ENCODE results near the gene APBA3. TPM values are rescaled to one million over a fixed set of nuclear protein-coding genes. Genes with fewer than 3 reads are reported as not detected.

APBA3 gene
- total RNA-seq, 1 donor from 2014 or later: 33.5 TPM

- DNase-seq: no peak
Measured at GRCh38 chr19:3785938-3786824, 24.7 kb upstream of the APBA3 start, which contains the start of gene MATK. Gene MATK (minus strand): TSS chr19:3786381. CDS start chr19:3785135, 1,246 bp downstream.

GRCh38 chr19:3785451-3785937, 24.0 kb upstream of the APBA3 start:
- no peak for DNase-seq

GRCh38 chr19:3784607-3785450, 23.3 kb upstream of the APBA3 start:
- no peak for DNase-seq

- peak; percentile 22 for DNase-seq
Measured at GRCh38 chr19:3783660-3784584, 22.4 kb upstream of the APBA3 start.

GRCh38 chr19:3782903-3783302, 21.4 kb upstream of the APBA3 start:
- no peak for DNase-seq

- no peak for DNase-seq
Measured at GRCh38 chr19:3782330-3782729, 20.8 kb upstream of the APBA3 start.

- DNase-seq: no peak
Measured at GRCh38 chr19:3781603-3782002, 20.1 kb upstream of the APBA3 start.

GRCh38 chr19:3780786-3781304, 19.4 kb upstream of the APBA3 start:
- DNase-seq: no peak

GRCh38 chr19:3778899-3779723, 17.6 kb upstream of the APBA3 start:
- no peak for DNase-seq

- DNase-seq: no peak
Measured at GRCh38 chr19:3778104-3778867, 16.8 kb upstream of the APBA3 start.

GRCh38 chr19:3776479-3777040, 15.1 kb upstream of the APBA3 start:
- no peak for DNase-seq

GRCh38 chr19:3775831-3776230, 14.3 kb upstream of the APBA3 start:
- no peak for DNase-seq

GRCh38 chr19:3775374-3775711, 13.9 kb upstream of the APBA3 start:
- no peak for DNase-seq

- DNase-seq: no peak
Measured at GRCh38 chr19:3774621-3775373, 13.3 kb upstream of the APBA3 start.

- DNase-seq: no peak
Measured at GRCh38 chr19:3773814-3774515, 12.5 kb upstream of the APBA3 start.

GRCh38 chr19:3771906-3772455, 10.5 kb upstream of the APBA3 start, which contains the start of gene RAX2:
Gene RAX2 (minus strand): TSS chr19:3772228. CDS start chr19:3771742, 486 bp downstream.
- no peak for DNase-seq

GRCh38 chr19:3771000-3771905, 9.8 kb upstream of the APBA3 start:
- no peak for DNase-seq

Data from dermis blood vessel endothelial cell (primary cell).